Measurements from ENCODE around the gene ERVV-1.

DNA sequence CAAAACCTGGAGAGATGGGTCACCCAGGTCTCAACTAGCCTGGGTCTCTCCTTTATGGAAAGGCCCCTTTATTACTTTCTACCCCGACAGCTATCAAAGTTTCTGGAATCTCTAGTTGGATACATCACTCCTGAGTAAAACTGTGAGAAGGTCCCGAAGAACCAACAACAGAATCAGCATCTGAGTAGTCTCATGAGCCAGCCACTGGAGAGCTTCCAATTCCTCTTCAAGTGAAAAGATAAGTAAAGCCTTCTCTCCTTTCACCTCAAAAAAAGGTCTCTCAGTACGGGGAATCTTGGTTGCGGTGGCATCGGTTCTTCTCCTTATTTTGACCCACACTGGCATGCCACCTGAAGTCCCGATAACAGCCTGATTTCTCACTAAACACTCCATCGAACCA lies at the start of gene ERVV-1:
- TF ChIP-seq, protein P1, sequence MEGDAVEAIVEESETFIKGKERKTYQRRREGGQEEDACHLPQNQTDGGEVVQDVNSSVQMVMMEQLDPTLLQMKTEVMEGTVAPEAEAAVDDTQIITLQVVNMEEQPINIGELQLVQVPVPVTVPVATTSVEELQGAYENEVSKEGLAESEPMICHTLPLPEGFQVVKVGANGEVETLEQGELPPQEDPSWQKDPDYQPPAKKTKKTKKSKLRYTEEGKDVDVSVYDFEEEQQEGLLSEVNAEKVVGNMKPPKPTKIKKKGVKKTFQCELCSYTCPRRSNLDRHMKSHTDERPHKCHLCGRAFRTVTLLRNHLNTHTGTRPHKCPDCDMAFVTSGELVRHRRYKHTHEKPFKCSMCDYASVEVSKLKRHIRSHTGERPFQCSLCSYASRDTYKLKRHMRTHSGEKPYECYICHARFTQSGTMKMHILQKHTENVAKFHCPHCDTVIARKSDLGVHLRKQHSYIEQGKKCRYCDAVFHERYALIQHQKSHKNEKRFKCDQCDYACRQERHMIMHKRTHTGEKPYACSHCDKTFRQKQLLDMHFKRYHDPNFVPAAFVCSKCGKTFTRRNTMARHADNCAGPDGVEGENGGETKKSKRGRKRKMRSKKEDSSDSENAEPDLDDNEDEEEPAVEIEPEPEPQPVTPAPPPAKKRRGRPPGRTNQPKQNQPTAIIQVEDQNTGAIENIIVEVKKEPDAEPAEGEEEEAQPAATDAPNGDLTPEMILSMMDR (conservative IDR thresholded peaks at IDR 0.05; ENCODE audit: low read depth, low read length) = no peak
- TF ChIP-seq EZH2 (IDR thresholded peaks at IDR 0.05; ENCODE audit: borderline replicate concordance, low read depth, low read length, poor library complexity, severe bottlenecking) = no peak

Measured in A673 (cell line).